ENCODE results near the gene TMEM169.

The TMEM169 gene

DNA sequence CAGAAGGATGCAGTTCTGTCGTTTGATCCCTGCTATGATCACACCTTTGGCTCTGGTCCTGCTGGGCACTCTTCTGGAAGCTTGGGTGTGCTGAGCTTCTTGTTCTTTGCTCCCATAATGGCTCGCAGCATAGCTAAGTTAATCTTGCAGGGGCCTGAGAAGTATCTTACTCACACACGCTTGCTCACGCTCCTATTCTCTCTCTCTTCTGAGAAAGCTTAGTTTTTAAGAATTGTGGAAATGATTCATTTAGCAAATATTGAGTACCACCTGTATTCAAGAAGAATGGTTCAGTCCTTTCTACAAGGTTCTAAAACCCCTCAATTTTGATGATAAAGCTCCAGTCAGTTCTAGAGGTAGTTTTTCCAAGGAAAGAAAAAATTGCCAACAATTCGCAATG, 68.0 kb downstream of the TMEM169 start:
- Histone ChIP-seq H3K4me3 (no peak overlapping the region), H3K27ac (no peak overlapping the region), H3K36me3 (ENCODE audit: insufficient read depth, low read length) (peaks cover 99% of the 10 kb centered on the region), H3K9ac (ENCODE audit: insufficient read length) (no peak overlapping the region), H3K9me3 (ENCODE audit: low read depth, low read length) (no peaks in the 10 kb centered on the region)
- TF ChIP-seq FOXP2 (optimal IDR thresholded peaks at IDR 0.05; ENCODE audit: control extremely low read depth, extremely low read length, insufficient read depth), result no peak
- TF ChIP-seq POLR2AphosphoS5 (IDR thresholded peaks at IDR 0.05; ENCODE audit: borderline replicate concordance, low read depth, low read length), result no peak
- no peak for TF ChIP-seq EZH2 (IDR thresholded peaks at IDR 0.05)
- DNase-seq (ENCODE audit: low read depth, low spot score), result no peak

DNA sequence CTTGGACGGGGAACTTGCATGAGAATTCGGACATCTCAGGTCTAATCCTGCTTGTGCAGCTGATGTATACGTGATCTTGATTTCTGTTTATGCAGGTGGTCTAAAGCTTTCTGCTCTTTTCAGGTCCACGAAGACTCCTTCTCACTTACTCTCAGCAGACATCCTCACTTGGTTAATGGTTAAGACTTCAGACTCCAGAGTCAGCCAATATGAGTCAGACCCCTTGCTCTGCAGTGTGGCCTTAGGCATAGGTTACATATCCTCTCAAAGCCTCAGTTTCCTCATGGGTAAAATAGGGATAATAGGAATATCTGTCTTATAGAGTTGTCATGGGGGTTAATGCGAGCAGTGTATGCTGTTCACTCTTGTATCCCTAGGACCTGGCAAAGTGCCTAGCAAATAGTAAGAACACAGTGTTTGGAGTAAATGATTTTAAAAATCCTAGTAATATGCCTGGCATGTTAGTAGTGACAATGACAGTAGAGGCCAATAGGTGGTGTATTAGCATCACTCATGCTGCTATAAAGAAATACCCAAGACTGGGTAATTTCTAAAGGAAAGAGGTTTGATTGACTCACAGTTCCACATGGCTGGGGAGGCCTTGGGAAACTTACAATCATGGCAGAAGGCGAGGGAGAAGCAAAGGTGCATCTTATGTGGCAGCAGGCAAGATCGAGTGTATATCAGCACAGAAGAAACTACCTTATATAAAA, 69.8 kb downstream of the TMEM169 start:
- Histone ChIP-seq H3K9ac (ENCODE audit: insufficient read length) (no peak overlapping the region), H3K36me3 (ENCODE audit: insufficient read depth, low read length) (peaks cover 99% of the 10 kb centered on the region), H3K4me3 (no peak overlapping the region), H3K27ac (no peak overlapping the region), H3K9me3 (ENCODE audit: low read depth, low read length) (no peaks in the 10 kb centered on the region)
- no peak for TF ChIP-seq FOXP2 (optimal IDR thresholded peaks at IDR 0.05; ENCODE audit: control extremely low read depth, extremely low read length, insufficient read depth)
- no peak for TF ChIP-seq POLR2AphosphoS5 (IDR thresholded peaks at IDR 0.05; ENCODE audit: borderline replicate concordance, low read depth, low read length)
- no peak for TF ChIP-seq EZH2 (IDR thresholded peaks at IDR 0.05)
- DNase-seq (ENCODE audit: low read depth, low spot score), result no peak
